M059J (cell line): ENCODE data around the gene HRG. TPM values are rescaled to one million over a fixed set of nuclear protein-coding genes. Genes with fewer than 3 reads are reported as not detected.

ENCODE experiments used
- DNase-seq: peaks from one replicate; pipeline ENCODE4 v3.0.0-alpha.2; 2012; ENCODE audit warnings: low read depth
- total RNA-seq: library from RNA; depleted of rRNA; stranded (reverse); fragments of >200 nt; shearing (Covaris generic); gene quantifications from 2 replicates; pipeline ENCODE4 v1.2.3, GENCODE V29; 2014; rRNA removed

HRG gene
- total RNA-seq, 1 experiment from 2014 or later, result not detected

GRCh38 chr3:186724911-186725310 is 59.1 kb downstream of the HRG start:
- DNase-seq, result no peak

Other genes starting within 250 kb of the HRG start
- 0.47 and 0.57 TPM in 2 replicates for gene CRYGS, start 121.6 kb upstream of the HRG start, total RNA-seq
- gene TBCCD1, start 98.7 kb upstream of the HRG start, total RNA-seq, result 24.1 and 28.6 TPM in 2 replicates
- gene DNAJB11, start 95.3 kb upstream of the HRG start, total RNA-seq, result 182 and 237 TPM in 2 replicates
- gene AHSG, start 53.0 kb upstream of the HRG start, total RNA-seq, result not detected in 2 replicates
- not detected in 2 replicates for gene FETUB, start 25.6 kb upstream of the HRG start, total RNA-seq
- gene KNG1, start 51.3 kb downstream of the HRG start, total RNA-seq, result not detected in 2 replicates
- gene EIF4A2, start 117.6 kb downstream of the HRG start, total RNA-seq, result 508 and 726 TPM in 2 replicates
- 113 and 141 TPM in 2 replicates for gene RFC4, start 140.5 kb downstream of the HRG start, total RNA-seq
- not detected in 2 replicates for gene ADIPOQ, start 176.7 kb downstream of the HRG start, total RNA-seq